ENCODE results near the gene MYZAP.

GRCh38 chr15:57592836-57593420 is 1.2 kb downstream of the MYZAP start:
- TF ChIP-seq CTCF (IDR thresholded peaks at IDR 0.05) (no peak), POLR2A (IDR thresholded peaks at IDR 0.05) (no peak)

Data from lower leg skin (tissue), 3 donors.